GM12892 (cell line): Measurements from ENCODE around the gene SOX15.

Experiments
- POLR2A ChIP-seq: IDR thresholded peaks from 2 replicates; pipeline ENCODE4 v1.6.1; 2011; ENCODE audit warnings: low read depth, low read length, control low read depth
- POLR2AphosphoS5 ChIP-seq: IDR thresholded peaks from 2 replicates; pipeline ENCODE4 v1.6.1; 2011; ENCODE audit warnings: low read depth, low read length, control low read depth

DNA sequence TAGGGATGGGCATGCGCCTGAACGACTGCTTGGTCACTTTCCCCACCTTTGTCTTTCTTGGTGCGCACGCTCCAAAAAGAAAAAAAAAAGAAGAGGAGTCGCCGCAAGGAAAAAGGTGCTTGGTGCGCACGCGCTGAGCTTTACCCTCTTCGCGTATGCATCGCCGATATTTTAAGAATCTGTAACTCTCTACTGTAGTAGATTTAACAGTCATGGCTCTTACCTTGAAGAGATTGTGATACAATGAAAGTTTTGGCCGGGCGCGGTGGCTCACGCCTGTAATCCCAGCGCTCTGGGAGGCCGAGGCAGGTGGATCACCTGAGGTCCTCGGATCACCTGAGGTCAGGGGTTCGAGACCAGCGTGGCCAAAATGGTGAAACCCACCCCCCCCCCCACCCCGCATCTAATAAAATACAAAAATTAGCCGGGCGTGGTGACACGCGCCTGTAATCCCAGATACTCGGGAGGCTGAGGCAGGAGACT lies 25.4 kb upstream of the SOX15 start:
- no peak for TF ChIP-seq POLR2AphosphoS5
- TF ChIP-seq POLR2A: no peak
